Ishikawa (cell line): ENCODE data around the gene SLC35G6.

ENCODE experiments used
- CEBPB ChIP-seq: IDR thresholded peaks from 2 replicates; pipeline ENCODE4 v1.6.1; 2012
- CREB1 ChIP-seq: IDR thresholded peaks from 2 replicates; pipeline ENCODE4 v1.6.1; 2012; ENCODE audit warnings: low read depth
- EGR1 ChIP-seq: IDR thresholded peaks from 2 replicates; pipeline ENCODE4 v1.6.1; 2012
- EP300 ChIP-seq: IDR thresholded peaks from 2 replicates; pipeline ENCODE4 v1.6.1; 2012; ENCODE audit warnings: borderline replicate concordance
- FOXM1 ChIP-seq: IDR thresholded peaks from 2 replicates; pipeline ENCODE4 v1.6.1; 2012; ENCODE audit warnings: low read depth, borderline replicate concordance
- RAD21 ChIP-seq: IDR thresholded peaks from 2 replicates; pipeline ENCODE4 v1.6.1; 2012; ENCODE audit warnings: low read depth
- TAF1 ChIP-seq: IDR thresholded peaks from 2 replicates; pipeline ENCODE4 v1.6.1; 2012; ENCODE audit warnings: low read depth, mild to moderate bottlenecking
- TEAD4 ChIP-seq: IDR thresholded peaks from 2 replicates; pipeline ENCODE4 v1.6.1; 2012
- YY1 ChIP-seq: IDR thresholded peaks from 2 replicates; pipeline ENCODE4 v1.6.1; 2012; ENCODE audit warnings: low read depth
- ZBTB7A ChIP-seq: IDR thresholded peaks from 2 replicates; pipeline ENCODE4 v1.6.1; 2012; ENCODE audit warnings: low read depth
- TF ChIP-seq, protein P1 (sequence below): IDR thresholded peaks from 2 replicates; pipeline ENCODE4 v1.6.1; 2012
- TF ChIP-seq, protein P2 (sequence below): IDR thresholded peaks from 2 replicates; pipeline ENCODE4 v1.6.1; 2012; ENCODE audit warnings: low read depth, mild to moderate bottlenecking
- TF ChIP-seq, protein P3 (sequence below): IDR thresholded peaks from 2 replicates; pipeline ENCODE4 v1.6.1; 2012

DNA sequence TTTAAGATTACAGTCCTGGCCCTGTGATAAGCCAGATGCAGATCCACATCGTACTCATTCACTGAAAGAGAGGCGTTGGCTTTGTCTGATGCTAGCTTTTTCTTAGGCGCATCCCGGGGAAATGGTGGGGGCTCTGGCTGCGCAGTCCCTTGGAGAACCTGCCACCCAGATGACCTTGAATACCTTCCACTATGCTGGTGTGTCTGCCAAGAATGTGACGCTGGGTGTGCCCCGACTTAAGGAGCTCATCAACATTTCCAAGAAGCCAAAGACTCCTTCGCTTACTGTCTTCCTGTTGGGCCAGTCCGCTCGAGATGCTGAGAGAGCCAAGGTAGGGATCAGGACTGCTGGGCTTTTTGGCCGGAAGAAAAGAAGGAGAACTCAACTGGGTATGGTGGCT, 26.9 kb downstream of the SLC35G6 start:
- TF ChIP-seq TAF1 = no peak
- TF ChIP-seq, protein P1, sequence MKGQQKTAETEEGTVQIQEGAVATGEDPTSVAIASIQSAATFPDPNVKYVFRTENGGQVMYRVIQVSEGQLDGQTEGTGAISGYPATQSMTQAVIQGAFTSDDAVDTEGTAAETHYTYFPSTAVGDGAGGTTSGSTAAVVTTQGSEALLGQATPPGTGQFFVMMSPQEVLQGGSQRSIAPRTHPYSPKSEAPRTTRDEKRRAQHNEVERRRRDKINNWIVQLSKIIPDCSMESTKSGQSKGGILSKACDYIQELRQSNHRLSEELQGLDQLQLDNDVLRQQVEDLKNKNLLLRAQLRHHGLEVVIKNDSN = no peak
- TF ChIP-seq, protein P2, sequence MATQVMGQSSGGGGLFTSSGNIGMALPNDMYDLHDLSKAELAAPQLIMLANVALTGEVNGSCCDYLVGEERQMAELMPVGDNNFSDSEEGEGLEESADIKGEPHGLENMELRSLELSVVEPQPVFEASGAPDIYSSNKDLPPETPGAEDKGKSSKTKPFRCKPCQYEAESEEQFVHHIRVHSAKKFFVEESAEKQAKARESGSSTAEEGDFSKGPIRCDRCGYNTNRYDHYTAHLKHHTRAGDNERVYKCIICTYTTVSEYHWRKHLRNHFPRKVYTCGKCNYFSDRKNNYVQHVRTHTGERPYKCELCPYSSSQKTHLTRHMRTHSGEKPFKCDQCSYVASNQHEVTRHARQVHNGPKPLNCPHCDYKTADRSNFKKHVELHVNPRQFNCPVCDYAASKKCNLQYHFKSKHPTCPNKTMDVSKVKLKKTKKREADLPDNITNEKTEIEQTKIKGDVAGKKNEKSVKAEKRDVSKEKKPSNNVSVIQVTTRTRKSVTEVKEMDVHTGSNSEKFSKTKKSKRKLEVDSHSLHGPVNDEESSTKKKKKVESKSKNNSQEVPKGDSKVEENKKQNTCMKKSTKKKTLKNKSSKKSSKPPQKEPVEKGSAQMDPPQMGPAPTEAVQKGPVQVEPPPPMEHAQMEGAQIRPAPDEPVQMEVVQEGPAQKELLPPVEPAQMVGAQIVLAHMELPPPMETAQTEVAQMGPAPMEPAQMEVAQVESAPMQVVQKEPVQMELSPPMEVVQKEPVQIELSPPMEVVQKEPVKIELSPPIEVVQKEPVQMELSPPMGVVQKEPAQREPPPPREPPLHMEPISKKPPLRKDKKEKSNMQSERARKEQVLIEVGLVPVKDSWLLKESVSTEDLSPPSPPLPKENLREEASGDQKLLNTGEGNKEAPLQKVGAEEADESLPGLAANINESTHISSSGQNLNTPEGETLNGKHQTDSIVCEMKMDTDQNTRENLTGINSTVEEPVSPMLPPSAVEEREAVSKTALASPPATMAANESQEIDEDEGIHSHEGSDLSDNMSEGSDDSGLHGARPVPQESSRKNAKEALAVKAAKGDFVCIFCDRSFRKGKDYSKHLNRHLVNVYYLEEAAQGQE = no peak
- TF ChIP-seq CEBPB = no peak
- no peak for TF ChIP-seq FOXM1
- no peak for TF ChIP-seq TEAD4
- TF ChIP-seq EP300 = no peak
- TF ChIP-seq ZBTB7A = no peak
- no peak for TF ChIP-seq CREB1
- TF ChIP-seq, protein P3, sequence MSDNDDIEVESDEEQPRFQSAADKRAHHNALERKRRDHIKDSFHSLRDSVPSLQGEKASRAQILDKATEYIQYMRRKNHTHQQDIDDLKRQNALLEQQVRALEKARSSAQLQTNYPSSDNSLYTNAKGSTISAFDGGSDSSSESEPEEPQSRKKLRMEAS = no peak
- no peak for TF ChIP-seq EGR1
- no peak for TF ChIP-seq RAD21
- no peak for TF ChIP-seq YY1
